NK-92 treated with Interleukin-12 subunit alpha and Interleukin-12 subunit beta, amount 100 ng/mL, for 24 hours (cell line): ENCODE data around the gene UST.
"Not testable (repeated sequence)": the region's sequence is repeated elsewhere in the genome, so short reads cannot be mapped to it uniquely, and the experiment has no call there.

ENCODE experiments used
- DNase-seq: peaks from one replicate; lab custom pipeline; 2025; lab: John Stamatoyannopoulos, UW

Gene UST

GRCh38 chr6:148735989-148736388 is 10.8 kb upstream of the UST start:
- DNase-seq = no peak

GRCh38 chr6:148736774-148737412 is 9.9 kb upstream of the UST start:
- DNase-seq = no peak

- no peak for DNase-seq
Measured at GRCh38 chr6:148737806-148738205, 9.0 kb upstream of the UST start.

GRCh38 chr6:148738946-148739821 is 7.6 kb upstream of the UST start:
- DNase-seq = no peak

- DNase-seq = no peak
Measured at GRCh38 chr6:148739822-148740128, 7.1 kb upstream of the UST start.

- DNase-seq = no peak
Measured at GRCh38 chr6:148743476-148743875, 3.4 kb upstream of the UST start.

GRCh38 chr6:148745926-148746325 is 904 bp upstream of the UST start:
- DNase-seq = no peak

GRCh38 chr6:148747145-148747470 is 278 bp downstream of the UST start:
- no peak for DNase-seq

GRCh38 chr6:148747471-148748165 is 788 bp downstream of the UST start:
- DNase-seq = no peak

GRCh38 chr6:148749674-148750073 is 2.8 kb downstream of the UST start:
- DNase-seq = no peak

GRCh38 chr6:148750838-148751792 is 4.3 kb downstream of the UST start:
- no peak for DNase-seq

- DNase-seq = no peak
Measured at GRCh38 chr6:148751793-148752170, 5.0 kb downstream of the UST start.

GRCh38 chr6:148755379-148755778 is 8.5 kb downstream of the UST start:
- not testable (repeated sequence) for DNase-seq

- no peak for DNase-seq
Measured at GRCh38 chr6:148757944-148758480, 11.2 kb downstream of the UST start.

- no peak for DNase-seq
Measured at GRCh38 chr6:148758492-148758891, 11.7 kb downstream of the UST start.

- DNase-seq = no peak
Measured at GRCh38 chr6:148760258-148760534, 13.4 kb downstream of the UST start.

GRCh38 chr6:148760568-148761526 is 14.0 kb downstream of the UST start:
- DNase-seq = peak; percentile 16

GRCh38 chr6:148761527-148762011 is 14.7 kb downstream of the UST start:
- DNase-seq = peak; percentile 27

GRCh38 chr6:148762231-148762630 is 15.4 kb downstream of the UST start:
- no peak for DNase-seq

- not testable (repeated sequence) for DNase-seq
Measured at GRCh38 chr6:148764259-148765020, 17.6 kb downstream of the UST start.
